GM13977 (cell line): ENCODE data around the gene SLC9A5.

Source experiments
- DNase-seq: peaks from one replicate; pipeline ENCODE4 v3.0.0; 2012; ENCODE audit warnings: low spot score
- in situ Hi-C: fragments of 300-500 bp; cut with MboI; formaldehyde crosslinking; loops from one replicate; pipeline ENCODE4 v1.12.0; 2022; ENCODE audit warnings: low sequenced_read_pairs, low pct_unique_long_range_greater_than_20kb, mixed read lengths, inconsistent platforms; ENCODE audit not compliant: unreplicated experiment
- TF ChIP-seq, protein P1 (sequence below): IDR thresholded peaks from 2 replicates; pipeline ENCODE4 v1.5.1; 2012; ENCODE audit warnings: mild to moderate bottlenecking, control low read depth; ENCODE audit not compliant: insufficient read depth; ENCODE audit errors: extremely low read depth, missing control alignments

The SLC9A5 gene

GRCh38 chr16:67258161-67258835, 9.5 kb downstream of the SLC9A5 start:
- TF ChIP-seq, protein P1, sequence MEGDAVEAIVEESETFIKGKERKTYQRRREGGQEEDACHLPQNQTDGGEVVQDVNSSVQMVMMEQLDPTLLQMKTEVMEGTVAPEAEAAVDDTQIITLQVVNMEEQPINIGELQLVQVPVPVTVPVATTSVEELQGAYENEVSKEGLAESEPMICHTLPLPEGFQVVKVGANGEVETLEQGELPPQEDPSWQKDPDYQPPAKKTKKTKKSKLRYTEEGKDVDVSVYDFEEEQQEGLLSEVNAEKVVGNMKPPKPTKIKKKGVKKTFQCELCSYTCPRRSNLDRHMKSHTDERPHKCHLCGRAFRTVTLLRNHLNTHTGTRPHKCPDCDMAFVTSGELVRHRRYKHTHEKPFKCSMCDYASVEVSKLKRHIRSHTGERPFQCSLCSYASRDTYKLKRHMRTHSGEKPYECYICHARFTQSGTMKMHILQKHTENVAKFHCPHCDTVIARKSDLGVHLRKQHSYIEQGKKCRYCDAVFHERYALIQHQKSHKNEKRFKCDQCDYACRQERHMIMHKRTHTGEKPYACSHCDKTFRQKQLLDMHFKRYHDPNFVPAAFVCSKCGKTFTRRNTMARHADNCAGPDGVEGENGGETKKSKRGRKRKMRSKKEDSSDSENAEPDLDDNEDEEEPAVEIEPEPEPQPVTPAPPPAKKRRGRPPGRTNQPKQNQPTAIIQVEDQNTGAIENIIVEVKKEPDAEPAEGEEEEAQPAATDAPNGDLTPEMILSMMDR = no peak
- in situ Hi-C loops = no loop called here
- DNase-seq = no peak

- TF ChIP-seq, protein P1 = no peak
- in situ Hi-C loops = loop anchor here (10.0 kb wide), 1 partner anchor 145 kb away; no protein-coding TSS in a partner anchor
- DNase-seq = no peak
Observed at GRCh38 chr16:67259705-67260104, 10.9 kb downstream of the SLC9A5 start.

DNA sequence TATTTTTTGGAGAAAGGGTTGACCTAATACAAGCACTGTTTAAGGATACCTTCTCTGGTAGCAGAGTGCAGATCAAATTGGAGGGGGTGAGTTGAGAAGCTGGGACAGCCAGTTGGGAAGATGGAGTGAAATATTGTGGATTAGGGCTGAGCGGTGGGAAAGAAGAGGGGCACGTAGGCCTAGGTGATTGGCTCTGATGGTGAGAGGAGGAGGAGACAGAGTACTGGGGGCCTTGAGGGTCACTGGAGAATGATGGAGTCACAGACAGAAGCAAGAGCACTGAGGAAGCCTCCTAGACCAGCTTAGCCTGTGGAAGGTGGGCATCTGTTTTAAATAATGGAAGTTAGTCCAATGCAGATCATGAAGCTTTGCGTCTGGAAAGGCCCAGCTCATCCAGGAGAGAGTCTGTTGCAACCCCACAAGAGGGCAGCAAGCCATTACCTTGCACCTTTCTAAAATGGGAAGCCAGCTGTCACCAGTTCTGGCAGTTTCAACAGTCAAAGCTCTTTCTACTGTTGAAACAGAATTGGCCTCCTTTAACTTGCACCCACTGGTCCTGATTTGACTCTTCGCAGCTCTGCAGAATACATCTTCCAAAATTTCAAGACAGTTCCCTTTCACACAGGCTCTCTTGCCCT, 11.8 kb downstream of the SLC9A5 start:
- peak; percentile 78 for DNase-seq
- in situ Hi-C loops = loop anchor here (10.0 kb wide), 1 partner anchor 144 kb away; no protein-coding TSS in a partner anchor
- TF ChIP-seq, protein P1 = peak; percentile 69

GRCh38 chr16:67263201-67263600, 14.4 kb downstream of the SLC9A5 start:
- in situ Hi-C loops = loop anchor here (10.0 kb wide), 1 partner anchor 142 kb away; no protein-coding TSS in a partner anchor
- TF ChIP-seq, protein P1 = no peak
- no peak for DNase-seq

DNA sequence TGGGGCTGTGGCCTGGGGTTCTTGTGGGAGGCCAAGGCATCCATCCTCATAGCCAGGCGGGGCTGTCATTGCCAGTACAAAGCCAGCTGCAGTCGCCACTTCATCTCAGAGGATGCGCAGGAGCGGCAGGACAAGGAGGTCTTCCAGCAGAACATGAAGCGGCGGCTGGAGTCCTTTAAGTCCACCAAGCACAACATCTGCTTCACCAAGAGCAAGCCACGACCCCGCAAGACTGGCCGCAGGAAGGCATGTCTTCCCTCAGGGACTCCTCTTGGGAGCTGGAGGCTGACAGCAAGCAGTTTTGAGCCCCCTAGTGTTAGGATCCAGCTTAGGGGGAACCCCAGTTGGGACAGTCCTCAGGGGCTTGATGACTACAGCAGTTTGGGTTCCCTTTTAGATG, 15.5 kb downstream of the SLC9A5 start:
- no peak for DNase-seq
- TF ChIP-seq, protein P1 = peak; percentile 13
- in situ Hi-C loops = loop anchor here (10.0 kb wide), 1 partner anchor 141 kb away; no protein-coding TSS in a partner anchor

- TF ChIP-seq, protein P1 = no peak
- in situ Hi-C loops = loop anchor here (10.0 kb wide), 1 partner anchor 140 kb away; no protein-coding TSS in a partner anchor
- no peak for DNase-seq
Observed at GRCh38 chr16:67264866-67265265, 16.1 kb downstream of the SLC9A5 start.
